ENCODE measurements around the gene EIF4A2.
"Not testable (repeated sequence)": the region's sequence is repeated elsewhere in the genome, so short reads cannot be mapped to it uniquely, and the experiment has no call there.

Gene EIF4A2

GRCh38 chr3:186818956-186819355 lies 35.6 kb downstream of the EIF4A2 start:
- Mint-ChIP-seq H3K27ac (no peak overlapping the region), H3K27me3 (peaks cover 1% of the 10 kb centered on the region), H3K4me3 (no peak overlapping the region), H3K4me1 (ENCODE audit: low read depth) (peaks cover 37% of the 10 kb centered on the region), H3K36me3 (ENCODE audit: low read depth) (peaks cover 71% of the 10 kb centered on the region), H3K9me3 (no peaks in the 10 kb centered on the region)
- intact Hi-C loops (cut with micrococcal nuclease) = no loop called here

DNA sequence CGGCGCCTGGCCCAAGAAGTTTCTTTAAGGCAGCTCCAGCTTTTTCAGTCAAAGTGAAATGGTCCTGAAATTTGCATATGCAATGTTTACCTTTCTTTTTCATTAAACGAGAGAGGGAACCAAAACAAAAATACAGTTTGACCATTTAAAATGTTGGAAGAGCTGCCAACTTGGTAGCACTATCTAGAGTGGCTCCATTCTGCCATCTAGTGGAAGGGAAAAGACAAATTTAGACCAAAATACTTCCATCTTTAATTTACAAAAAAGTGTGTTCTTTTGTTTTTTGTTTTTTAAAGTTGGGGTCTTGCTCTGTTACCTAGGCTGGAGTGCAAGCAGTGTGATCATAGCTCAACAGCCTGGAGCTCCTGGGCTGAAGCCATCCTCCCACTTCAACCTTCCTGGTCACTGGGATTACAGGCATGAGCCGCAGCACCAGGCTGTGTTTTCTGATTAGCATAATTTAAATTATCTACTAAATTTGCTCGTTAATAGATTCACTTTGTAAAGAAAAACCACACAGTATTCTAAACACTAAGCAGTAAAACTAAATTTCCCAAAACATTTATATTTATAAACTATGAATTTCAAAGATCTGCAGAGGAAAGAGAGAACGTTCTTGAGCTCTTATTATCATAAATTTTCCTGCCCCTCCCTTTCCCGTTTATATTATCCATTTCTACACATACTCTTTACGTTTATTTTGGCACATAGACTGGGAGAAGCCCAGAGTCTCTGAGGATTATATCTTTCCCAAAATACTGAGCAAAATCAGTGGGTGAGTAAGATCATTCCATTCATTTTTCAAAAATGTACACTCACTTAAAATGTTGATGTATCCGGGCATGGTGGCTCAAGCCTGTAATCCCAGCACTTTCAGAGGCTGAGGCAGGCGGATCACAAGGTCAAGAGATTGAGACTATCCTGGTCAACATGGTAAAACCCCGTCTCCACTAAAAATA lies 38.3 kb downstream of the EIF4A2 start:
- intact Hi-C loops (cut with micrococcal nuclease) = loop anchor here (2.0 to 5.0 kb wide), 2 partner anchors 34 to 207 kb away; no protein-coding TSS in a partner anchor
- peaks cover 50% of the 10 kb centered on the region for H3K4me1 Mint-ChIP-seq (ENCODE audit: low read depth)
- peaks cover 28% of the 10 kb centered on the region for H3K27me3 Mint-ChIP-seq
- H3K27ac Mint-ChIP-seq = no peak overlapping the region
- no peak overlapping the region for H3K4me3 Mint-ChIP-seq
- H3K36me3 Mint-ChIP-seq (ENCODE audit: low read depth) = peaks cover 76% of the 10 kb centered on the region
- no peaks in the 10 kb centered on the region for H3K9me3 Mint-ChIP-seq

DNA sequence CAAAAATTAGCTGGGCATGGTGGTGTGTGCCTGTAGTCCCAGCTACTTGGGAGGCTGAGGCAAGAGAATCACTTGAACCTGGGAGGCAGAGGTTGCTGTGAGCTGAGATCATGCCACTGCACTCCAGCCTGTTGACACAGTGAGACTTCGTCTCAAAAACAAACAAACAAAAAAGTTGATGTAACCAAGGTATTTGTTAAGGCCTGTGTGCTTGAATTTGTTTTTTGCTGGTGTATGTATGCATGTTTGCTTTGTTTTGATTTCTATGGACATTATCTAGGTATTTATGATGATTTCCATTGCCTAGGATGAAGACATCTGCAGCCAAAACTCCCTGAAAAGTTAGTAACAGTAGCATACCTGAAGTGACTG lies 39.0 kb downstream of the EIF4A2 start:
- H3K27ac Mint-ChIP-seq, H3K9me3 Mint-ChIP-seq: not testable (repeated sequence)
- intact Hi-C loops (cut with micrococcal nuclease) = loop anchor here (5.0 kb wide), 1 partner anchor 35 kb away; no protein-coding TSS in a partner anchor
- Mint-ChIP-seq H3K4me1 (ENCODE audit: low read depth) (peaks cover 49% of the 10 kb centered on the region), H3K27me3 (peaks cover 28% of the 10 kb centered on the region), H3K36me3 (ENCODE audit: low read depth) (peaks cover 77% of the 10 kb centered on the region), H3K4me3 (peak overlapping the region; percentile 34)

- Mint-ChIP-seq H3K27ac (no peak overlapping the region), H3K4me3 (peak overlapping the region; percentile 34), H3K27me3 (peaks cover 31% of the 10 kb centered on the region), H3K4me1 (ENCODE audit: low read depth) (peaks cover 44% of the 10 kb centered on the region), H3K36me3 (ENCODE audit: low read depth) (peaks cover 71% of the 10 kb centered on the region), H3K9me3 (no peaks in the 10 kb centered on the region)
- intact Hi-C loops (cut with micrococcal nuclease) = loop anchor here (5.0 kb wide), 1 partner anchor 36 kb away; no protein-coding TSS in a partner anchor
Observed at GRCh38 chr3:186823386-186823785, 40.0 kb downstream of the EIF4A2 start.

- intact Hi-C loops (cut with micrococcal nuclease) = loop anchor here (2.0 to 5.0 kb wide), 2 partner anchors 18 to 37 kb away; partner anchors contain the start of gene RFC4
- H3K36me3 Mint-ChIP-seq (ENCODE audit: low read depth) = peaks cover 61% of the 10 kb centered on the region
- peaks cover 50% of the 10 kb centered on the region for H3K4me1 Mint-ChIP-seq (ENCODE audit: low read depth)
- no peaks in the 10 kb centered on the region for H3K9me3 Mint-ChIP-seq
- peaks cover 33% of the 10 kb centered on the region for H3K27me3 Mint-ChIP-seq
- peak overlapping the region; percentile 96 for H3K4me3 Mint-ChIP-seq
- peak overlapping the region; percentile 96 for H3K27ac Mint-ChIP-seq
Observed at GRCh38 chr3:186824430-186825139, 41.2 kb downstream of the EIF4A2 start.

DNA sequence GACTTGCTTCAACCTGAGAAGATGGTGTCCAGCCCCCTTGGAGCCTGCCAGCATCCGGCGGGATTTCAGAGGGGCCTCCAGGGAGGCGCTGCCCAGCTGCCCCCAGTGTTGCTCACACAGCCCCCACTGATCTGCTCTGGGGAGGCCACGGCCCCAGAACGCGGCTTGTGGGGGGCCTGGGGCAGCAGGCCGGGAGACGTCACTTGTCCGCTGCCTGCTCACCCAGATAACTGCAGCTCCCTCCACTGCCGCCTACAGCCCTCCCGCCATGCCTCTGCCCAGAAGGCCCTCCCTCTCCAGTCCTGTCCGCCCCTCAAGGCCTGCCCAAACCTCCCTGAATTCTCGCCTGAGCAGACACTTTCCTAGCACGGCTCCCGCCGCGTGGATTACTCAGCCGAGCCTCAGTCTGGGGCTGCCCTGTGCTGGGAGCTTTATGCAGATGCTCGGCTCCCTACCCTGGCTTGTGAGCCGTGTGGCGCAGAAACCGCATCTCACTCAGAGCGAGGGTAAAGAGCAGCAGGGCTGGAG lies 42.0 kb downstream of the EIF4A2 start:
- peaks cover 39% of the 10 kb centered on the region for H3K27me3 Mint-ChIP-seq
- H3K27ac Mint-ChIP-seq = peak overlapping the region; percentile 96
- H3K4me3 Mint-ChIP-seq = peak overlapping the region; percentile 96
- intact Hi-C loops (cut with micrococcal nuclease) = loop anchor here (2.0 kb wide), 1 partner anchor 19 kb away; the partner anchor contains the start of gene RFC4
- peaks cover 53% of the 10 kb centered on the region for H3K36me3 Mint-ChIP-seq (ENCODE audit: low read depth)
- H3K9me3 Mint-ChIP-seq = no peaks in the 10 kb centered on the region
- peaks cover 58% of the 10 kb centered on the region for H3K4me1 Mint-ChIP-seq (ENCODE audit: low read depth)

GRCh38 chr3:186825872-186826409 lies 42.6 kb downstream of the EIF4A2 start:
- no peaks in the 10 kb centered on the region for H3K9me3 Mint-ChIP-seq
- peak overlapping the region; percentile 96 for H3K27ac Mint-ChIP-seq
- H3K4me1 Mint-ChIP-seq (ENCODE audit: low read depth) = peaks cover 63% of the 10 kb centered on the region
- H3K4me3 Mint-ChIP-seq = peak overlapping the region; percentile 96
- intact Hi-C loops (cut with micrococcal nuclease) = loop anchor here (2.0 kb wide), 1 partner anchor 19 kb away; the partner anchor contains the start of gene RFC4
- H3K27me3 Mint-ChIP-seq = peaks cover 45% of the 10 kb centered on the region
- H3K36me3 Mint-ChIP-seq (ENCODE audit: low read depth) = peaks cover 49% of the 10 kb centered on the region

DNA sequence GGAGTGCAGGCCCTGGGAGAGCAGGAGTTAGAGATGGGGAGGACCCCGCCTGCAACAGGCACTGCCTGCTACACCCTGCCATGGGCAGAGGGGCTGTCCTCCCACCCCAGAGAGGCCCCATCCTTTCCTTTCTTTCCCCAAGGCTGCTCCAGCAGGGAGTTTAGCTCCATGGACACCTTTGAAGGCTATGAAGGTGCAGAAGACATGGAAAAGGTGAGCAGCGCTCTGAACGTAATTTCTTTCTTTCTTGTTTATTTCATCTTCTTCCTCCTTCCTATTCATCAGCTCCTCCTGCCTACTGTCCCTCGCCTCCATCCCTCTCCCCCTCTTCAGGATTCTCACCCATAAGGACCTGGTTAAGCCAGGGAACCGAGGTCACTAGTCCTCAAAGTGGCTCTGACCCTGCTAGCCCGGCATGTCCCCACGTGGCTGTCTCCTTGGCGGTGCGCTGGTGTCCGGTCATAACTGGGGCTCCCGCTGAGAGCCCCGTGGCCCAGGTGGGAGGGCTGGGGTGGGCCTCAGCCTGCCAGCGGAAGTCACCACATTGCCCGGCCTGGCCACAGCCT lies 43.1 kb downstream of the EIF4A2 start:
- Mint-ChIP-seq H3K4me1 (ENCODE audit: low read depth) (peaks cover 64% of the 10 kb centered on the region), H3K9me3 (no peaks in the 10 kb centered on the region), H3K27me3 (peaks cover 47% of the 10 kb centered on the region), H3K27ac (peak overlapping the region; percentile 96), H3K4me3 (peak overlapping the region; percentile 96), H3K36me3 (ENCODE audit: low read depth) (peaks cover 49% of the 10 kb centered on the region)
- intact Hi-C loops (cut with micrococcal nuclease) = no loop called here

DNA sequence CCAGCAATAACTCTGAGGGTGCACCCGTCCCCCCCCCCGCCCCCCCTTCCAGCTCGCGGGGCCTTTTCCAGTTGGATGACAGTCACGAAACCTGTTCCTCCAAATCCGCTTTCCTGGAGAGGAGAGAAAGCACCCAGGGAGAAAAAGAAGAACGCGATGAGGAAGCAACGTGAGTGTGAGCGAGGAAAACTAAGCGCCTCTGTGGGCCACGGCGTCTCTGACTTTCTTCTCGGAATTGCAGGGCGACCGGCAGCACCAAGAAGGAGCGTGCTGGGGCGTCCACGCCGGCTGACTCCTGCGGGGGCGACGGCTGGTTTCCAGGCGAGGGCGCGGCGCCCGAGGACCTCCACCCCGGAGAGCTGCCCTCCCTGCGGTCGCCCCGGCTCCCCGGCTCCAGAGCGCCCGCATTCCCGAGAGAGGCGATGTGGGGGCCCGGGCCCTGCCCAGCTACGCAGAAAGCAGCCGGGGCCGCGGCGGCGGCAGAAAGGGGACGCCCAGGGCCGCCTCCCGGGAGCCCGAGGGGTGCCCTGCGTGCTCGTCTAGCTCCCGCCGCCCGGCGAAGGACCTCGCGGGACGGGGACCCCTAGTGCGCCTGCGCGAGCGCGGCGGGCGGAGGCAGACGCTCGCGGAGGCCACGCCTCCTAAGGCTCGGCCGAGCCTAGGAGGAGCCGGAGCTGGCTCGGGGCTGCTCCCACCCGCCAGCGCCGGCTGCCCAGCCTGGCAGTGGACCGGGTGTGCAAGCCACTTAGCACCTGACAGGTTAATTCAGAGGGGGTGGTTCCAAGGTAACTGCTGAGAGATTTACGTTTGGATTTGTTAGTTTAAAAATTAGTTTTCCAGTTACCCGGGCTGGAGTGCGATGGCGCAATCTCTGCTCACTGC lies 43.8 kb downstream of the EIF4A2 start:
- Mint-ChIP-seq H3K36me3 (ENCODE audit: low read depth) (peaks cover 54% of the 10 kb centered on the region), H3K4me3 (peak overlapping the region; percentile 96), H3K27me3 (peaks cover 52% of the 10 kb centered on the region), H3K9me3 (no peaks in the 10 kb centered on the region), H3K27ac (peak overlapping the region; percentile 96), H3K4me1 (ENCODE audit: low read depth) (peaks cover 64% of the 10 kb centered on the region)
- intact Hi-C loops (cut with micrococcal nuclease) = loop anchor here (1.0 kb wide), 1 partner anchor 103 kb away; the partner anchor contains the start of gene ST6GAL1

- Mint-ChIP-seq H3K36me3 (ENCODE audit: low read depth) (peaks cover 47% of the 10 kb centered on the region), H3K4me1 (ENCODE audit: low read depth) (peaks cover 68% of the 10 kb centered on the region), H3K4me3 (peak overlapping the region; percentile 96), H3K9me3 (no peaks in the 10 kb centered on the region), H3K27me3 (peaks cover 52% of the 10 kb centered on the region), H3K27ac (peak overlapping the region; percentile 96)
- intact Hi-C loops (cut with micrococcal nuclease) = no loop called here
Observed at GRCh38 chr3:186828340-186828739, 45.0 kb downstream of the EIF4A2 start.

DNA sequence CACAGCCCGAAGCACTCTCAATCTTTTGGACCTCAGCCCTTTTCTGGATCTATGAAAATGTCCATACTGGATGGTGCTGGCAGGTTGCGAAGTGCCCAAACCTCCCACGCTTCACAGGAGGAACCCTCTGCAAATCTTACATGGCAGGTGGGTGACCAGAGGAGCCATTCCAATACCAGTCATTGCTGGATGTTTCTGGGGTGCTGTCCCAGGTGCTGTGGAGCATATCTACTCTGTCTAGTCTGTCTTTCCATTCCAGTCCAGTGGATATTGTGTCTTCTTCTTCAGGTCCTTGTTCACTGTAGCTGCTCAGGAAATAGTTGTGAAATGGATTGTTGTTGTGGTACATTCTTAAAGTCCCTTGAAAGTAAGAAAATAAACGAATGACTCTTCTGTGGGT lies 48.4 kb downstream of the EIF4A2 start:
- Mint-ChIP-seq H3K9me3 (no peaks in the 10 kb centered on the region), H3K36me3 (ENCODE audit: low read depth) (peaks cover 16% of the 10 kb centered on the region), H3K4me3 (peak overlapping the region; percentile 1), H3K27ac (peak overlapping the region; percentile 96), H3K27me3 (peaks cover 27% of the 10 kb centered on the region), H3K4me1 (ENCODE audit: low read depth) (peaks cover 43% of the 10 kb centered on the region)
- intact Hi-C loops (cut with micrococcal nuclease) = no loop called here

DNA sequence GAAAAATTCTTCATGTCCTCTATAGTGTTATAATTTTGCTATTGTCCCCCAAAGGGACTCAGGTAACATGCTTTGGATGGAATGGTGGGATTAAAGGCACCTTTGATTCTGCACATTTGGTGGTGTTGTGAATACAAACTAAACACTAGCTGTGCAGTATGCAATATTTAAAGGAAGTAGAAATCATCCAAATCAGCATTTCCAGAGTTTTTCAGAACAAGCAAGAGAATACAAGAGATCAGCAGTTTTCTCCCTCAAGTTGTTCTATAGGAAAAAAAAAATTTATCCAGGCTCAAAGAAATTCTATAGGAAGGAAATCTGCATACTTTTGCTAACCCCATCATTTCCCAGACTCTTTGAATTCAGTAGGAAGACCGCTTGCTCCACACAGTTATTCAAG lies 48.9 kb downstream of the EIF4A2 start:
- Mint-ChIP-seq H3K36me3 (ENCODE audit: low read depth) (peaks cover 11% of the 10 kb centered on the region), H3K9me3 (no peaks in the 10 kb centered on the region), H3K27me3 (peaks cover 27% of the 10 kb centered on the region), H3K27ac (peak overlapping the region; percentile 96), H3K4me1 (ENCODE audit: low read depth) (peaks cover 43% of the 10 kb centered on the region), H3K4me3 (no peak overlapping the region)
- intact Hi-C loops (cut with micrococcal nuclease) = no loop called here
